Regular cardiac myocyte (primary cell): ENCODE data around the gene SKOR1. TPM values are rescaled to one million over a fixed set of nuclear protein-coding genes. Genes with fewer than 3 reads are reported as not detected.

Experiments used
- total RNA-seq: library from RNA; depleted of rRNA; stranded (reverse); fragments of >200 nt; gene quantifications from 2 replicates; pipeline ENCODE4 v1.2.3, GENCODE V29; 2014

Gene SKOR1
- under 0.01 TPM in 2 replicates for total RNA-seq

GRCh38 chr15:67824976-67825880, at the start of gene SKOR1:
TSS of gene SKOR1 (plus strand) at chr15:67825509. CDS start at chr15:67825603, 94 bp downstream.

DNA sequence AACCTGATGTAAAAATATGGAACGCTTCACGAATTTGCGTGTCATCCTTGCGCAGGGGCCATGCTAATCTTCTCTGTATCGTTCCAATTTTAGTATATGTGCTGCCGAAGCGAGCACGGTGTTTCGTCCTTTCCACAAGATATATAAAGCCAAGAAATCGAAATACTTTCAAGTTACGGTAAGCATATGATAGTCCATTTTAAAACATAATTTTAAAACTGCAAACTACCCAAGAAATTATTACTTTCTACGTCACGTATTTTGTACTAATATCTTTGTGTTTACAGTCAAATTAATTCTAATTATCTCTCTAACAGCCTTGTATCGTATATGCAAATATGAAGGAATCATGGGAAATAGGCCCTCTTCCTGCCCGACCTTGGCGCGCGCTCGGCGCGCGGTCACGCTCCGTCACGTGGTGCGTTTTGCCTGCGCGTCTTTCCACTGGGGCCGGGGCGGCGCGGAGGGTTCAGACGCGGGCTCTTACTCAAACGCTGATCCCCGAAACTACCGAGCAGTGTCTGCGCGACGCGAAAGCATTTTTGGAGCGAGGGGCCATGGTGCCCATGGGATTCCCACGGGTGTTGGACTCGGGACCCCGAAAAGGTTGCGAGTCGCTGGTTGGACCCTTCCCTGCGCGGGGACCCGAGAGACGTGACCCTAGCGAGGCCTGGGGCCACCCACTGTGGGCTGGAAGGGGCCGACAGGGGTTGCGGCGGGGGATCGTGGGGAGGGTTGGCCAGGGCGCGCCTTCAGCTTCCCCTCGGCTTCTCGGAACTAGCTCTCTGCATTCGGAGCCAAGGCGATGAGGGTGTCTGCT, 14.8 kb downstream of the SKOR1 start, which contains the start of gene RNU6-1:
TSS of gene RNU6-1 (minus strand) at position 117 of the 820 bp plus-strand sequence.

Other genes with a start within 250 kb of the SKOR1 start
- not detected in 2 replicates for gene RNU6-1, start 14.5 kb downstream of the SKOR1 start, total RNA-seq
- 8.4 and 12.4 TPM in 2 replicates for gene PIAS1, start 228.8 kb downstream of the SKOR1 start, total RNA-seq